Stimulated activated CD8-positive, alpha-beta memory T cell treated with anti-CD3 and anti-CD28 coated beads, Interleukin-4, amount 100 ng/mL, for 24 hours (primary cell): ENCODE results near the gene C1orf115.
"Not testable (repeated sequence)": the region's sequence is repeated elsewhere in the genome, so short reads cannot be mapped to it uniquely, and the experiment has no call there.

Experiments
- DNase-seq: peaks from one replicate; pipeline ENCODE4 v3.0.0-alpha.2; 2020; ENCODE audit warnings: low read depth

The C1orf115 gene

GRCh38 chr1:220694866-220695382 is 4.8 kb downstream of the C1orf115 start:
- no peak for DNase-seq

GRCh38 chr1:220695426-220695825 is 5.3 kb downstream of the C1orf115 start:
- DNase-seq = no peak

DNA sequence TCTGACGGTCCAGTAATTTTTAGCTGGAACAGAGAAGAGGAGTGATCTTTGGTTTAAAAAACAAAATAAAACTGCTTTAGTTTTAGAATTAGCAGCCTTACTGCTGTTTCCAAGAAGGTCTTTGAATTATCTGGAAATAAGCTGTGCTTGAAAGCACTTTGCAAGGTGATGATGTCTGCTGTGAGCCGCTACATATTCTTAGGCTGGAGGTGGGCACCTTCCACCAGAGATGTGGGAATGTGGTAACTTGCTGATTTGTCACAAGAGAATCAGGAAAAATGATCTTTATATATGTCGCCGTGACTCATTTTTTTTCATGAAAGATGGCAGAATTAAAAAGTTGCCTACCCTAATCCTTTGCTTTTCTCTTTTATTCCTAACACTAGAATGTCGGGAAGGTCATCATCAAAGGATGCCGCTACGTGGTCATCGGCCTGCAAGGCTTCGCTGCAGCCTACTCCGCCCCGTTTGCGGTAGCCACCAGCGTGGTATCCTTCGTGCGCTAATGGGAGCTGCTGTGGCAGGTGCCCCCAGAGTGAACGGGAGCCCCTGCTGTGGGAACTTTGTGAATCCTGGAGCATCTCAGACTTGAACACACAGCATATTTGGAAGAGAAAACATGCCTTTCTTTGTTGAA is 6.2 kb downstream of the C1orf115 start:
- no peak for DNase-seq

DNA sequence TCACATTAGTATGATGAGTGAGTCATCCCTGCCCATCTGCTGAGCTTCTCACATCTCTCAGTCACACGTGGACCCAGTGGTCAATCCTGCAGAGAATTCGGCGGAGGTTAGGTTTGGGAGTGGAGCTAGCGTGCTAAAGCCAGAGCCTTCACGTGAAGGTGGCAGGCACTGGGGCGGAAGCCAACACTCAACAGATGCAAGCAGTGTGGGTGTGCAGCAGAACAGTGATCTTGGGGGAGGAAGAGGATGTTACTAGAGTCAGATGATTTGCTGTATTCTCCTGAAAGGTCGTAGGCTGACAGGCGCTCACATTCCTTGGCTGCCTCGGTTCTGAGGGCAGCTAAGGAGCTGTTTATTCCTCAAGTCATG is 6.7 kb downstream of the C1orf115 start:
- DNase-seq = no peak

- no peak for DNase-seq
These were observed 7.2 kb downstream of the C1orf115 start for GRCh38 chr1:220697326-220697725.

DNA sequence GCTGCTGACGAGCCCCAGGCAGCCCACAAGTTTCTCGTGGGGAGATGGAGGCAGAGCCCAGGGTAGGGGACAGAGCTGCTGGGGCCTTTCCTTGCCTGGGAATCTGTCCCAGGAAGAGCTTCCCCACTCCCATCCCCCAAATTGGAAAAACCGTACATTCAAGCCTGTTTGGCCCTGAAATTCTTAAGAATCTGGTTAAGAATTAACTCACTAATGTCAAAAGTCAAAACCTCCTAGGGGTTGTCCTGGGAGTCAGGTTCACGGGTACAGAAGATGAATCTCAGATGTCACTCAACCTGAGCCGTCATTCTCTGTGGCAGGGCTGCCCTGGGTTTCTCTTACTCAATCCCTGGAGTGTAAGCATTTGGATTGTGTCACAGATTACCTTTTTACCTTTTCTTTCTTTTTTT is 8.4 kb downstream of the C1orf115 start:
- DNase-seq = no peak

DNA sequence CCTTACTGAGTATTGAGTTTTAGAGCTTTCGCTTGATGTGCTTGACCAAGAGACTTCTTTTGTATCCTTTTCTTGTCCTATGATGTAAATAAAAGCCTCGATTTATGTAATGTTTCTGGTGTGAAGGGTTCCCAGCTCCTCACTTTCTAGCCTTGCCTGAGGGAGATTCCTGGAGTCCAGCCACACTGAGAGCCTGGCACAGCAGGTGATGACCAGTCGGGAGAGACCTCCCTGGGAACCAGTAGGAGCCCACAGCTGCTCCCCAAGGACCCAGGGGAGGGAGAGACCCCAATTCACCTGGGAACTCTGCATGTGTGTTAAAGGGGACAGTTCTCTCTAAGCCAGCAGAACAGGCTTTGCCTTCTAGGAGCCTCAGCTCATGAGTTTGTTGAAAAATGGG is 8.9 kb downstream of the C1orf115 start:
- no peak for DNase-seq

DNA sequence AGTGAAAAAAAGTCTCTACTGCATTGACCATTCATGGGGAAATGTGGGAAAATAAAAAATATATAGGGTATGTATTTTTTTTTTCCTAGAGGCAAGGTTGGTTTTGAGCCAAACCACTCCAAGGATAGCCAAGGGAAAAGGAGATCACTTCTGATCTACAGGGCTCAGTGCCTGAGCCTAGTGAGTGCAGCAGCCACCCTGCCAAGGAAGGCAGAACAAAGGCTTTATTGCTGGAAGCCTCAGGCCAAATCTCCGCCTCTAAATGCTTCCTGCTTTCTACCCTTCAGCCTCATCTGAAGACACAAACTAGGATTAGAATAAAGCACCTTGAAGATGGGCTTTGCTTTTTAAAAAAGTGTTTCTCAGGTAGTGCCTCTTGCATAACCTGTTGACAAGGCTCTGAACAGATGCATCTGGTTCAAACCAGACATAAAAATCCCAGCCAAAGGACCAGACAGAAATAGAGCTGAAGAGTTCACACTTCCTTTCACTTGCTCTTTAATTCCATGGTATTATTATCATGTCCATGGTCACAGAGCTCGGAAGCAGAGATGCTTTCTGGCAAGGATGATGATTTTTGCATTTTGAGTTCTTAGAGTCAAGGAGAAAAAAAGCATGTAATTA is 10.5 kb downstream of the C1orf115 start:
- DNase-seq = no peak

GRCh38 chr1:220701974-220702373 is 11.8 kb downstream of the C1orf115 start:
- DNase-seq = no peak

DNA sequence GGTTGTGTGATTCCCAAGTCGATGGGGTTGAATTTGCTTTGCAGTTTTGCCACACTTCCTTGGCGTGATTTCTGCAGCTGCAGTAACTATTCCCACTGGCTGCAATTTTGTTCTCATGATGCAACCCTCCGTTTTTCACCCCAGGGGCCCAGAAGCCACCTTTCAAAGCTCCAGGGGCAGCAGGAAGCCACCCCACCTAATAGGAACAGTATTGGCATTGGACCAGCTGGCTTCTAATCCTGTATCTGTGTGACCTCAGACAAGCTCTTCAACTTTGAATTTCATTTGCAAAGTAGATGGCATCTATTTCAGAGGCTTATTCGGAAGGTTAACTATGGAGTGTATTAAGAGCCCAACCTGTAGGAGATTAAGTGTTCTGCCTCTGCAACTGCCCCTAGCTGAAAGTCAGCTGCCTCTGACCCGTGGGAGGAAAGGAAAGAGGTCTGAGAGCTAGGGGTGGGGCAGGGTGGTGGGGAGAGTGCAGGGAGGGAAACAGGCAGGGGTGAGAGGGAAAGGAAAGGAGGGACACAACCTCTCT is 12.6 kb downstream of the C1orf115 start:
- DNase-seq = no peak

DNA sequence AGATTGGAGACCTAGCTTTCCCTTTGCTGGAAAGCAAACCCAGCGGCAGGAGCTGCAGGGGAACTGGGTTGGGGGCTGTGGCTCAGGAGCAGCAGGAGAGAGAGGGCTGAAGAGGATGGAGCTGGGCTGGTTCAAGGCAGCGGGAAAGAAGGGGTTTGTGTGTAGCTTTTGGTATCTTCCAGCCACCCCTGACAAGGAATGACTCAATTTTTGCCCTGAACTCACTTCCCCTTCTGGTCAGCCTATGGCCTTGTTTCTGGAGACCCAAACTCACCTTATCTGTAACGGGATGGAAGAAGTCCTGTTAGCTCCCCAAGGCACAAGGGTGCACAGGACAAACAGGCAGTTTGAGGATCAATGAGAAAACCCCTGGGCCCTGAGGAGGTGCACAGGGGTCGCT is 13.1 kb downstream of the C1orf115 start:
- DNase-seq = no peak

DNA sequence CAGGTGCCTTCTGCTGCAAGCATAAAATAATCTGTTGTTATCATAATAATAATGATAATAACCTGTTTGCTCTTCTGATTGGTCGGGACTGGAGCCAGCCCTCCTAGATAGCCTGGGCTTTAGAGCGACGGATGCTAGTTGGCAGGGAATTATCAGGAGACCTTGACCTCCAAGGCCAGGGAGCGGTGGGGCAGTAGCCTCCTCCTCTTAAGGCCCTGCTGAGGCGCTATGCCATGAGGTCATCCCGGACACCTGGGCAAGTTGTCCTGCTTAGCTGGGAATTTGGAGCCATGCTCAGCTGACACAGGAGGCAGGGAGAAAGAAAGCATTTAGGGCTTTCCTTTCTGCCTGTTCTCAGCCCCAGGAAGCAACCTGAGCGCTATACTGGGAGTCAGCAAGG is 15.6 kb downstream of the C1orf115 start:
- DNase-seq = no peak

DNA sequence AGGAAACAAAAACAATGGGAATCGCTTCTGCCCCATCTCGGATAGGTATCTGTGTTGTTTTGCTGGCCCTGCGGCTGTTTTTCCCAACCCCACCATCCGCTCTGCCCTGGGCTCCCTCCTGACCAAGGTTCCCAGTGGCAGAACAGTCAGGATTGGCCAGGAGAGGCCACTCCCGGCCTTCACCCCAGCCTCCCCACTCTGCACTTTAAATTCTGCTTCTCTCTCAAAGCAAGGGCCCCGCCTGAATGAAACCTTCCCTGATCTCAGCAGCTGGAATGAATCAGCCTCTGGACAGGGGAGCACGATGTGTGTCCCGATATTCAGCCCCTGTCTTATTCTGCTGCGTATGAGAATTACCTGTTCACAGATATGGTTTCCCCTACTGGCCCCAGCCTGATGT is 16.3 kb downstream of the C1orf115 start:
- DNase-seq = no peak

GRCh38 chr1:220707160-220707559 is 17.0 kb downstream of the C1orf115 start:
- DNase-seq = no peak

GRCh38 chr1:220708244-220708643 is 18.1 kb downstream of the C1orf115 start:
- DNase-seq = no peak

- no peak for DNase-seq
These were observed 19.0 kb downstream of the C1orf115 start for GRCh38 chr1:220708936-220709801.

DNA sequence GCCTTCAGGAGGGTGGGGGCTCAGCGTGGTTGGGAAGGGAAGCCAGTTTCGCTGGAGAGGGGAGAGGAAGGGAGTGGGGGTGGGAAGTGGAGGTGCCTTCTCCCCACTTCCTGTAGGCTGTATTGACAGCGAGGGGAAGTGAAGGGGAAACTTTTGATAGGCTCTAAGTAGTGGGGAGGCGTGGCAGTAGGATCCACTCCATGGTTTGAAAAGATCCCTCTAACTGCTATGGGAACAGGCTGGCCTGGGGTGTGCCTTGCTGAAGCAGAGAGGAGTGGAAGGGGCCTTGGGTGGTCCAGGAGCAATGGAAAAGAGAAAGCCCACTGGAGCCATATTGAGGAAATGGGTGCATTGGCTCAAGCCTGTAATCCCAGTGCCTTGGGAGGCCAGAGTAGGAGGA is 20.2 kb downstream of the C1orf115 start:
- no peak for DNase-seq

DNA sequence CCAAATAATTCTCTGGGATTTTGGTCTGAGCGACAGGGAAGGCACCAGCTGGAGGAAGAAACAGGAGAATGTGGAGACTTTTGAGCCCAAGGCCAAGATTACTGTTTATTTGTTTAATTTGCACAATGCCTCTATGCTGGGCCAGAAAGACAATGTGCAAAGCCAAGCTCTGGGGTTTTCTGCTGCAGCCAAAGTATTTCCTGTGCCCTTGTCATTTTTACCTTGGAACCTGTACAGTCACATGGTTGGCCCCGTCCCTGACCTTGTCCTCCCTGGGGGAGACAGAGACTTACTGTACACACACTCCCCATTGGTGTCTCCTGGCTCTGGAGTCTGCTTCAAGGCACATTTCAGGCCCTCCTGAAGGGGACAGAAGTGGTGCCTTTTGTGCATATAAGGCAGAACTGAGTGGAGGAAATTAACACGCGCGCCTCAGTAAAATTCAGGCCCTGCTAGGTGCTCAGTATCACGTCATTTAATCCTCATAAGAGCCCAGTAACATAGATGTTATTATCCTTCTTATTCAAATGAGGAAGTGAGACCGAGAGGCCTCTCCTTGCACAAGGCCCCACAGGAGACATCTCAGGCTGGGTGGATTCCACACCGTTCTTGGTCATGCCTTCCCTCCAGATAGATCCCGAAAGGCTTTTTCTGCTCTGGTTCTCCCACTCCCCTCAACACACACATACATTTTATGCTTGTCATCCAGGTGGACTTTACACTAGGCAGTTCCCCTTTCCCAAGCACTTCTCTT is 21.1 kb downstream of the C1orf115 start:
- no peak for DNase-seq

DNA sequence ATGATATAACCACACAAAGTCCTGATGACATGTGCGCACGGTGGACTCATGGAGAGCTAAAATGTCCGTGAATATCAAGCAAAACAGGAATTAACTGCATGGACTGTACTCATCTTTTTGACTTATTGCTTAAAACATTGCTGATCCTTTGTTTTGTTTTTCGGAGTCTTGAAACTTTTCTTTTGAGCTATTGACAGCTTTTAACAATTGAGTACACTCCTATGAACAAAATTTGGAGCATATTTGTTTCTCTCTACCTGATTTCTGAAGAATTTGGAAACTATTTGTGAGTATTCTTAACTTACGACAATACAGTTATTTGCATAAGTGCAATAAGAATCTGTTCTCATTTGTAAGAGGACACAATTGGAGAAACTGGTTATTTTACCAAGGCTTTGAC is 25.8 kb downstream of the C1orf115 start:
- DNase-seq = not testable (repeated sequence)

DNA sequence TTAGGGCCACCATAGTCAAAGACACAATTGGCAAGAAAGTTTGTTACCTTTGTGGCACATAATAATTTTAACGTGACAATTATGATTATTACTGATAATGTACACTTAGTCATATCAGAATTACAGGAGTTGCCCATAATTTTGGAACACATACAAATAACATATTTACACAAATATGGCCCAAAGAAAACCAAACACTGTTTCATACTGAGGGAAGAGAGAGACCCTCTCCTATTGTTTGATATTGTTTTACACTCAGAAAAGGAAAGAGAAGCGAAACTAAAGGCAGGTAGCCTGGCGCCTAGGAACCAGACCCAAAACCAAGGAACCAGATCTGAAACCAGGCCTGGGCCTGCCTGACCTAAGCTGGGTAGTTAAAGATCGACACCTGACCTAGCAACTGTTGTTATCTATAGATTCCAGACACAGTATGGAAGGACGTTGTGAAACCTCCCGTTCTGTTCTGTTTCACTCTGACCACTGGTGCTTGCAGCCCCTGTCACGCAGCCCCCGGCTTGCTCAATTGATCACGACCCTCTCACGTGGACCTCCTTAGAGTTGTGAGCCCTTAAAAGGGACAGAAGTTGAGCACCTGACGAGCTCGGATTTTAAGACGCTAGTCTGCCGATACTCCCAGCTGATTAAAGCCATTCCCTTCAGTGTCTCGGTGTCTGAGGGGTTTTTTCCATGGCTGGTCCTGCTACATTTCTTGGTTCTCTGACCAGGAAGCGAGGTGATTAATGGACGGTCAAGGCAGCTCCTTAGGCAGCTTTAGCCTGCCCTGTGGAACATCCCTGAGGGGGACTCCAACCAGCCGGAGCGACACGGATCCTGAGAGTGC is 27.9 kb downstream of the C1orf115 start:
- DNase-seq = no peak

GRCh38 chr1:220721266-220721665 is 31.1 kb downstream of the C1orf115 start:
- not testable (repeated sequence) for DNase-seq
